ENCODE data around the gene EPG5.

- TF ChIP-seq CTCF (conservative IDR thresholded peaks at IDR 0.05) (no peak), ZFX (IDR thresholded peaks at IDR 0.05) (no peak)
Measured at GRCh38 chr18:45874491-45875184, 92.5 kb downstream of the EPG5 start.

All from C4-2B (cell line).